Adrenal gland (tissue), 12 donors: ENCODE measurements around the gene IFI30. TPM values are rescaled to one million over a fixed set of nuclear protein-coding genes. Genes with fewer than 3 reads are reported as not detected.
A peak's percentile ranks its signal among the peaks of the same experiment; 100 is the strongest.

Experiments used
- DNase-seq, 7 donors: peaks; one replicate each; pipeline ENCODE4 v3.0.0-alpha.2; 2019 to 2020
- H3K27ac ChIP-seq, 5 donors: fragments of 200-600 bp; sonication (generic) in 4 of 5; 1 replicate in 3 of 5; 2 replicates in 2 of 5; pipeline versions ENCODE4 v1.5.1 to v1.8.0; 2016 to 2020; ENCODE audit warnings: mild to moderate bottlenecking in 1 of 5
- H3K27me3 ChIP-seq: fragments of 200-600 bp; 2 replicates; pipeline ENCODE4 v1.8.0; 2021
- H3K36me3 ChIP-seq, 2 donors: fragments of 200-600 bp; replicated peaks in 1 of 2; 1 replicate in 1 of 2; 2 replicates in 1 of 2; pipeline versions ENCODE4 v1.5.1 to v1.8.0; 2018 to 2022
- H3K4me1 ChIP-seq, 2 donors: fragments of 200-600 bp; replicated peaks in 1 of 2; 1 replicate in 1 of 2; 2 replicates in 1 of 2; pipeline versions ENCODE4 v1.5.1 to v1.8.0; 2018 to 2021
- H3K4me3 ChIP-seq, 4 donors: fragments of 200-600 bp; sonication (generic) in 3 of 4; one replicate each; pipeline ENCODE4 v1.5.1; 2016 to 2018
- H3K9me3 ChIP-seq, 3 donors: fragments of 200-600 bp; sonication (generic) in 1 of 3; replicated peaks in 1 of 3; 1 replicate in 2 of 3; 2 replicates in 1 of 3; pipeline versions ENCODE4 v1.5.1 to v1.8.0; 2016 to 2021
- POLR2A ChIP-seq, 2 donors: fragments of 450-650 bp; IDR thresholded peaks; one replicate each; pipeline ENCODE4 v1.6.1; 2017; ENCODE audit warnings: antibody characterized with exemption in 2 of 2, mild to moderate bottlenecking in 2 of 2, moderate library complexity in 1 of 2
- WGBS, 4 donors: extraction: QIAGEN DNeasy Blood & Tissue Kit in 2 of 4; methylation state at CpG; one replicate each; pipeline versions ENCODE4 v1.1.5 to v1.1.7; 2013 to 2017; 5-methylcytosine and 5-hydroxymethylcytosine counted together
- intact Hi-C, 2 donors: fragments of 100-400 bp; cut with DNase I; formaldehyde crosslinking; loops; one replicate each; pipeline versions ENCODE4 v1.14.1 to v1.15.0; 2022 to 2023
- polyA plus RNA-seq, 3 donors: library from polyadenylated mRNA; stranded (reverse); fragments of 200-250 nt in 2 of 3; fragments of 350-450 nt in 1 of 3; fragmentation: Illumina TruSeq in 1 of 3; extraction: RNeasy Lipid Tissue Mini Kit (QIAGEN cat#74804) in 1 of 3; gene quantifications; one replicate each; pipeline ENCODE4 v1.2.3, GENCODE V29; 2013 to 2014
- total RNA-seq, 9 donors: library from RNA; depleted of rRNA in 4 of 9; stranded (reverse); fragments of >200 nt in 4 of 9; fragments of 120-200 nt in 1 of 9; fragmentation: NEBNext Ultra II Directional in 1 of 9; extraction: Animal tissue kit (Norgen Biotek cat#: 25700) in 1 of 9; gene quantifications; one replicate each; pipeline versions ENCODE4 v1.1.0 to v1.2.4, GENCODE V29; 2013 to 2023
- TF ChIP-seq, protein P1 (sequence below), 6 experiments: fragments of 450-650 bp in 4 of 6; fragments of 200-600 bp in 2 of 6; sonication (generic) in 1 of 6; IDR thresholded peaks; 1 replicate in 5 of 6; 2 replicates in 1 of 6; pipeline versions ENCODE4 v1.5.1 to v1.8.0; 2016 to 2021; ENCODE audit warnings: antibody characterized with exemption in 6 of 6, mild to moderate bottlenecking in 2 of 6, moderate library complexity in 1 of 6
- donor health status: healthy with polysubstance abuse.
- donor health status: Bipolar disorder and iron deficiency.
- donor health status: DM: yes; HTN: yes; CAD: no.
- donor health status: DM: no; HTN: no; CAD: no.
- donor health status: DM: no; HTN: no; CAD: no.
- donor health status: DM: yes; HTN: yes; CAD: no.

The IFI30 gene
- total and polyA plus RNA-seq, 12 donors = 99.2 to 372 (median 164) TPM

DNA sequence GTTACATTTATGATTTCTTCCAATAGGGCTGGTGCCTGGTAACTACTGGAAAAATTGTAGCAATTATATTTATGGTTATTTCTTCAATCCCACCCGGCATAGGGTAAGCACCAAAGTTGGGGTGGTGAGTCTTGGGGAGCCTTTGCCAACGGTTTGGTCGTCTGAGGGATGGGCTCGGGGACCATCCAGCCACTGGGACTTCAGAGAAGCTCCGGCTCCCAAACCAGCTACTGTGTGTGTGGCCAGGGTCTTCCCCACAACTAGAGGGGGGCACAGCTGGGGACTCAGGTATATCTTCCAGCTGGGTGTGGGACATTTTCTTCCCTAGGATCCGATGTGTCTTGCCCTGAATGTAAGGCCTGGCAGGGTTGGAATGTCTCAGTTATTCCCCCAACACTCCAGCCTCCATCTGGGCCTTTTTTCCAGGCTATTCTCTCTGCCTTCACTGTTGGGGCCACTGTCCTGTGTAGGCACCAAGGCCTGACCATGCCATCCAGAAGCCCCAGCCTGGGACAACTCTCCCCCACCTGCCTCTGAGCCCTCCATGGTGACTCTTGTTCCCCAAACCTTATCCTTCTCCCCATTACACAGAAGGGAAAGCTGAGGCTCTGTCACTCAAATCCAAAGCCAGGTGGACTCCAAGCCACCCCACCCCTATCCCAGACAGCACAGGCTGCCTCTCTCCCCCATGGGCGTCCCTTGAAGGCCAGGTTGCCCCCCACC, 1.1 kb upstream of the IFI30 start:
- Histone ChIP-seq H3K9me3 (no peaks in the 10 kb centered on the region), H3K4me3 (no peak overlapping the region), H3K36me3 (peaks cover 0 to 29% of the 10 kb centered on the region in 2 donors), H3K27me3 (no peaks in the 10 kb centered on the region), H3K27ac (peak overlapping the region in 4 of 5 donors; percentile 66 to 97 (median 92)), H3K4me1 (peaks cover 21 to 27% of the 10 kb centered on the region in 2 donors)
- WGBS, 4 donors = 80 to 97% (median 88%) methylated on average over 4 to 7 of the region's 7 CpGs
- intact Hi-C loops = no loop called here
- TF ChIP-seq POLR2A (IDR thresholded peaks at IDR 0.05) = no peak
- TF ChIP-seq, protein P1, sequence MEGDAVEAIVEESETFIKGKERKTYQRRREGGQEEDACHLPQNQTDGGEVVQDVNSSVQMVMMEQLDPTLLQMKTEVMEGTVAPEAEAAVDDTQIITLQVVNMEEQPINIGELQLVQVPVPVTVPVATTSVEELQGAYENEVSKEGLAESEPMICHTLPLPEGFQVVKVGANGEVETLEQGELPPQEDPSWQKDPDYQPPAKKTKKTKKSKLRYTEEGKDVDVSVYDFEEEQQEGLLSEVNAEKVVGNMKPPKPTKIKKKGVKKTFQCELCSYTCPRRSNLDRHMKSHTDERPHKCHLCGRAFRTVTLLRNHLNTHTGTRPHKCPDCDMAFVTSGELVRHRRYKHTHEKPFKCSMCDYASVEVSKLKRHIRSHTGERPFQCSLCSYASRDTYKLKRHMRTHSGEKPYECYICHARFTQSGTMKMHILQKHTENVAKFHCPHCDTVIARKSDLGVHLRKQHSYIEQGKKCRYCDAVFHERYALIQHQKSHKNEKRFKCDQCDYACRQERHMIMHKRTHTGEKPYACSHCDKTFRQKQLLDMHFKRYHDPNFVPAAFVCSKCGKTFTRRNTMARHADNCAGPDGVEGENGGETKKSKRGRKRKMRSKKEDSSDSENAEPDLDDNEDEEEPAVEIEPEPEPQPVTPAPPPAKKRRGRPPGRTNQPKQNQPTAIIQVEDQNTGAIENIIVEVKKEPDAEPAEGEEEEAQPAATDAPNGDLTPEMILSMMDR (IDR thresholded peaks at IDR 0.05) = no peak
- DNase-seq = peak in 1 of 7 donors; percentile 7

- no peaks in the 10 kb centered on the region for H3K27me3 ChIP-seq
- H3K4me1 ChIP-seq = peaks cover 21 to 27% of the 10 kb centered on the region in 2 donors
- peak; percentile 59 to 80 (median 73) for DNase-seq
- no peaks in the 10 kb centered on the region for H3K9me3 ChIP-seq
- H3K4me3 ChIP-seq = peak overlapping the region in 2 of 4 donors; percentile 58 to 64
- H3K27ac ChIP-seq = peak overlapping the region; percentile 42 to 97 (median 92)
- H3K36me3 ChIP-seq = peaks cover 0 to 23% of the 10 kb centered on the region in 2 donors
- WGBS, 4 donors = 47 to 51% (median 50%) methylated on average over 8 to 18 of the region's 18 CpGs; no CpG with 5 or more reads in 1 of the 4 donors
- TF ChIP-seq, protein P1 (IDR thresholded peaks at IDR 0.05) = no peak
- TF ChIP-seq POLR2A (IDR thresholded peaks at IDR 0.05) = no peak
- intact Hi-C loops = no loop called here
These were observed 500 bp upstream of the IFI30 start for GRCh38 chr19:18173054-18173571.

GRCh38 chr19:18174983-18175382, 1.4 kb downstream of the IFI30 start:
- peaks cover 0 to 4% of the 10 kb centered on the region in 2 donors for H3K36me3 ChIP-seq
- no peaks in the 10 kb centered on the region for H3K9me3 ChIP-seq
- WGBS, 4 donors = 79 to 86% (median 83%) methylated on average over 7 to 11 of the region's 11 CpGs
- TF ChIP-seq, protein P1 (IDR thresholded peaks at IDR 0.05) = no peak
- no peak for TF ChIP-seq POLR2A (IDR thresholded peaks at IDR 0.05)
- intact Hi-C loops = no loop called here
- H3K4me1 ChIP-seq = peaks cover 21 to 27% of the 10 kb centered on the region in 2 donors
- no peak for DNase-seq
- H3K27me3 ChIP-seq = no peaks in the 10 kb centered on the region
- peak overlapping the region in 1 of 4 donors; percentile 64 for H3K4me3 ChIP-seq
- no peak overlapping the region for H3K27ac ChIP-seq

- Histone ChIP-seq H3K4me1 (peaks cover 8 to 15% of the 10 kb centered on the region in 2 donors), H3K4me3 (no peak overlapping the region)
- WGBS, 4 donors = 82 to 86% (median 84%) methylated on average over 9 to 19 of the region's 19 CpGs
These were observed 3.0 kb downstream of the IFI30 start for GRCh38 chr19:18176367-18177310.

More at GRCh38 chr19:18176367-18177310, 3.0 kb downstream of the IFI30 start:
- DNase-seq = no peak
- TF ChIP-seq, protein P1 (IDR thresholded peaks at IDR 0.05) = no peak
- TF ChIP-seq POLR2A (IDR thresholded peaks at IDR 0.05) = no peak
- Histone ChIP-seq H3K27ac (no peak overlapping the region), H3K27me3 (no peaks in the 10 kb centered on the region), H3K9me3 (no peaks in the 10 kb centered on the region), H3K36me3 (peaks cover 0 to 4% of the 10 kb centered on the region in 2 donors)
- intact Hi-C loops = no loop called here
